ENCODE measurements around the gene ARID3A.

ARID3A gene

GRCh38 chr19:912181-913079 is 13.4 kb upstream of the ARID3A start:
- peak; percentile 71 for DNase-seq

GRCh38 chr19:913080-913748 is 12.6 kb upstream of the ARID3A start, which contains the start of gene R3HDM4:
Gene R3HDM4, minus strand, starts transcription at chr19:913219. Its CDS starts 62 bp downstream, at chr19:913157.
- peak; percentile 91 for DNase-seq

- peak; percentile 49 for DNase-seq
Observed at GRCh38 chr19:916645-917322, 9.1 kb upstream of the ARID3A start.

- DNase-seq, result peak; percentile 76
Observed at GRCh38 chr19:917323-918151, 8.3 kb upstream of the ARID3A start, which contains the start of gene KISS1R. Gene KISS1R, plus strand, starts transcription at chr19:917333. Its CDS starts 170 bp downstream, at chr19:917503.

GRCh38 chr19:918152-918437 is 7.7 kb upstream of the ARID3A start:
- no peak for DNase-seq

GRCh38 chr19:918481-919198 is 7.2 kb upstream of the ARID3A start:
- DNase-seq, result peak; percentile 75

GRCh38 chr19:919199-920050 is 6.4 kb upstream of the ARID3A start:
- peak; percentile 64 for DNase-seq

GRCh38 chr19:920051-920864 is 5.6 kb upstream of the ARID3A start:
- peak; percentile 82 for DNase-seq

- DNase-seq, result peak; percentile 33
Observed at GRCh38 chr19:924553-925086, 1.2 kb upstream of the ARID3A start.

- DNase-seq, result peak; percentile 43
Observed at GRCh38 chr19:925087-925525, 729 bp upstream of the ARID3A start.

GRCh38 chr19:926323-926588 is 421 bp downstream of the ARID3A start:
- no peak for DNase-seq

GRCh38 chr19:926589-927350 is 935 bp downstream of the ARID3A start:
- DNase-seq, result peak; percentile 58

- no peak for DNase-seq
Observed at GRCh38 chr19:927351-927779, 1.5 kb downstream of the ARID3A start.

GRCh38 chr19:927780-928401 is 2.1 kb downstream of the ARID3A start:
- no peak for DNase-seq

GRCh38 chr19:928471-929202 is 2.8 kb downstream of the ARID3A start:
- DNase-seq, result no peak

GRCh38 chr19:929203-929890 is 3.5 kb downstream of the ARID3A start:
- DNase-seq, result no peak

- DNase-seq, result no peak
Observed at GRCh38 chr19:929891-930258, 4.0 kb downstream of the ARID3A start.

All from CD4-positive, alpha-beta T cell treated with Interleukin-17A for 4 hours (primary cell).